GM12892 (cell line): ENCODE results near the gene SDCCAG8.

Experiments used
- POLR2AphosphoS5 ChIP-seq: IDR thresholded peaks from 2 replicates; pipeline ENCODE4 v1.6.1; 2011; ENCODE audit warnings: low read depth, low read length, control low read depth
- TAF1 ChIP-seq: IDR thresholded peaks from 2 replicates; pipeline ENCODE4 v1.6.1; 2011; ENCODE audit warnings: low read depth, mild to moderate bottlenecking, control low read depth, low read length, borderline replicate concordance

GRCh38 chr1:243253926-243254232, 2.0 kb upstream of the SDCCAG8 start:
- TF ChIP-seq POLR2AphosphoS5 (no peak), TAF1 (no peak)
